GM21447 (cell line): ENCODE measurements around the gene CD151.

Experiments used
- ATAC-seq: cut with Tn5 transposase; IDR thresholded peaks from one replicate; pipeline ENCODE4 v1.9.1; 2021; ENCODE audit not compliant: unreplicated experiment

Gene CD151

DNA sequence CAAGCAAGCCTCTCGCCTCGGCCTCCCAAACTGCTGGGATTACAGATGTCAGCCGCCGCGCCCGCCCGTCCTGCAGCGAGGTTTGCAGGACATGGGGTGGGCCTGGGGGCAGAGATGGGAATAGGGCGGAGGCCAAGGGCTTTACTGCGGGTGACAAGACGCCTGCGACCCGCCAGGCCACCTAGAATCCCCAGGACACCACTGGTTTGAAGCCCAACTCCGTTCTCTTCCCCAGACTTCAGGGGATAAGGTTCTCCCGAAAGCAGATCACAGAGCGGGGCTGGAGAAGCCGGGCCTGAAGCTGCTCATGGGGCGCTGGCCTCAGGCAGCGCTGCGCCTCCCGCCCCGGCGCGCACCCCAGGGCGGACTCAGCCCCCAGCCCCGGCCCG, 9.2 kb downstream of the CD151 start:
- peak; percentile 28 for ATAC-seq

DNA sequence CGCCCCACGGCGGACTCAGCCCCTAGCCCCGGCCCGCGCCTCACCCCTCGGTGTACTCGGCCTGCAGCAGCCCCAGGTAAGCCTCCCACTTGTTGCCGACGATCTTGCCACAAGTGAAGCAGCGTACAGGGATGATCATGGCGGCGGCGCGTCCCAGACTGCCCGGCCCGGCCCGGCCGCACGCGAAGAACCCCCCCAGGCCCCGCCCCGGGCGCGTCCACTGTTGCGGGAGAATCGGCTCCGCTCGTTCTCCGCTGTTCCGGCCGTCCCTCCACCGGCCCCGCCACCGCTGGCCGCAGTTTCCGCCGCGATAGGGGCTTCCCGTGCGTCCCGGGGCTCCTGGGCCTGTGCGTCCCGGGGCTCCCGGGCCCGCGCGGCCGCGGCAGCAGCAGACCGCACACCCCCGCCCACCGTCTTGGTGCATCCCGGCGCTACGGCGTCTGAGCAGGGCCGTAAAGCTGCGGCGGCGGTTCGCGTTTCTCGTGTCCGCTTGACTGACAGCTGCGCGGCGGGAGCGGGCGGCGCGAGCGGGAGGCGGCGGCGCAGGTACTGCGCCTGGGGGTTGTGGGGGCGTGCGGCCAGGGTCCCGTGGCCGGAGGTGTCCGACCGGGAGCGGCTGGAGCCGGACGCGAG, 9.7 kb downstream of the CD151 start, which contains the start of the genes POLR2L and TSPAN4:
Gene POLR2L (minus strand): TSS at position 160 of the 633 bp plus-strand sequence. CDS start 21 bp downstream, at position 139.
Gene TSPAN4 (plus strand): TSS at position 483 of the 633 bp plus-strand sequence. CDS start 7,453 bp downstream, outside the sequence.
- peak; percentile 64 for ATAC-seq

DNA sequence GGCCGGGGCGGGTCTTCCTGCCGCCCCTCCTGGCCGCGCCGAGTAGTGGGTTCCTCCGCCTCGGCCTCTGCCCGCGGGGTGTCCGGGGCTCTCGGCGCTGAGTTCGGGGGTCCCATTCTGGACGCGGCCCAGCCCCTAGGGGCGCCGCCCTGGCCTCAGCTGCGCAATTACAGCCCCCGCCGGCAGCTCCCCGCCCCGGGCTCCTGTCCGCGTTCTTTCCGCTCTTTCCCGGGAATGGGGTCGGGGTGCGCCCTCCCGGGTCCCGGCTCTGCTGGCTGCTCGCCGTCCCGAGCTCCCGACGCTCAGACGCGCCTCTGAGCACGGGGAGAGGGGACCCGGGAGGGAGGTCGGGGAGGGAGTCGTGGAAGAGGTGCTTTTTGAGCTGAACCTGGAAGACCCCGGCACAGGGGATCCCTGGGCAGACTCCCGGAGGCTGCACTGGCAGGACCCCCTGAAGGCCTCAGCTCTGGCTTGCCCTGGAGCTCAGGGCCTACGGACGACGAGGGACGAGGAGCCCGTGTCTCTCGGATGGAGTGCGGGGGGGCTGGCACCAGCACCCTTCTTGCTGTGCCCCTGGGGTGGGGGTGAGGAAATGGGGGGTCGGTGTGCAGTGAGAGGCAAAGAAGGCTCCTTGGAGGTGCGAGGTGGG, 10.5 kb downstream of the CD151 start:
- ATAC-seq = no peak

- no peak for ATAC-seq
These were observed 11.3 kb downstream of the CD151 start for GRCh38 chr11:843818-844692.

DNA sequence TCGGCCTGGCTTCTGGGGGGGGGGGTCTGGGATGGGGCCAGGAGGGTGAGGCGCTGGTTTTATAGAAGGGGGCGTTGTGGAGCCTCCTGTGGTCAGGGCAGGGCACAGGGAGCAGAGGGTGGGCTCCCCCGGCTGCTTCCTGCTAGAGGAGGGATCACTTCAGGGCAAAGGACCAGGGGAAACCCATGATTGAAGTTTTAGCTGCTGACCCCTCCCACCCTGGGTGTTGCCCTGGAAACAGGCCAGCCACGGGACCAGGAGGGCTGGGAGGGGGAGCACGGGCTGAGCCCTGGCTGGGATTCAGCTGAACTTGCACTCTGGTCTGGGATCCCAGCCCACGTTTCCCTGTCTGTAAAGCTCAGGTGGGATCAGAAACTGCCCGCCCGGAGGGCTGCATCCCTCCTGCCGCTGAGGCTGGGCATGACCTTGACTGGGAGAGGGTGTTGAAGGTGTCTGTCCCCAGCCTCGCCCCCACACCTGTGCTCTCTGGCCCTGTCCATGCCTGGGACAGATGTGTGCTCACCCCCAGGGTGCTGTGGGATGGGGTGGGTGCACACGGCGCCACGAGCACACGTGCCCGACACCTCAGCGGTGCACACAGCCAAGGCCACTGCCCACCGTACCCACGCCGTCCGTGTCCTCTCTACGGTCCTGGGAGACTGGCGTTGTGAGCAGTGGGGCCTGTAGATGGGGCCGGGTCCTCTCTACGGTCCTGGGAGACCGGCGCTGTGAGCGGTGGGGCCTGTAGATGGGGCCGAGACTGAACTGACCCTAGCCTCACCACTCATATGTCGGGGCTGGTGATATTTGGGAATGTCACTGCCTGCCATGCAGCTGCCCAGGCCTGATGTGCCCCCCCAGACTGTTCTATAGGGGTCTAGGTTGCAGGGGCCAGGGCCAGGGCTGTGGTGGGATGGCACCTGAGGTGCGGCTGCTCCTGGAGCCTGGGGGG, 12.2 kb downstream of the CD151 start:
- ATAC-seq = no peak

DNA sequence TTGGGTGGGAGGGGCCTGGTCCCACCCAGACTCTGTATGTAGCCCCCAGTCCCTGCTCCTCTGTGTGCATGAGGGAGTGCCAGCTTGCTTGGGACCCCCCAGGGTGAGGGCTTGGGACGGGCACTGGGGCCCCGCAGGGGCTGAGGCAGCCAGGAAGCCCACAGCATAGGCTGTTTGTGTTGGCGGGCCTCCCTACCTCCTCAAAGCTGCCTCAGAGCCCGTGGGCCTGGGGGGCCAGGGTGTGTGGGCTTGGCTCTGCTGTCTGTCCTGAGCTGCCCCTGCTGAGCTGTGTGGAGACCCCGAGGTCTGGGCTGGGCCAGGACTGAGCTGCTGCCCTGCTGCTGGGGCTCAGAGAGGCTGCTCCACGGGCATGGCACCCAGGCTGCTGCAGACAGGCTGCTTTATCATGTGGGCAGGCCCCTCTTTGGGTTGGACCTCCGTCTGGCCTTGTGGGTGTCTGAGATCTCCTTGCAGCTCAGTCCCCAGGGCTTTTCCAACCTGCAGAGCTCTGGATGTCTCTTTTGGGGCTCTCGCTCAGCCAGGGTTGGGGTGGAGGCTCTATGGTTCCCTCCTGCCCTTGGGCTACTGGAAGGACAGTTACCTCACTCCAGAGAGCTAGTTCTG, 13.2 kb downstream of the CD151 start:
- ATAC-seq = no peak

- no peak for ATAC-seq
These were observed 13.8 kb downstream of the CD151 start for GRCh38 chr11:846496-847098.

GRCh38 chr11:847876-848275, 15.1 kb downstream of the CD151 start:
- ATAC-seq = no peak

- ATAC-seq = no peak
These were observed 15.7 kb downstream of the CD151 start for GRCh38 chr11:848380-848931.

- no peak for ATAC-seq
These were observed 16.5 kb downstream of the CD151 start for GRCh38 chr11:849104-849824.

DNA sequence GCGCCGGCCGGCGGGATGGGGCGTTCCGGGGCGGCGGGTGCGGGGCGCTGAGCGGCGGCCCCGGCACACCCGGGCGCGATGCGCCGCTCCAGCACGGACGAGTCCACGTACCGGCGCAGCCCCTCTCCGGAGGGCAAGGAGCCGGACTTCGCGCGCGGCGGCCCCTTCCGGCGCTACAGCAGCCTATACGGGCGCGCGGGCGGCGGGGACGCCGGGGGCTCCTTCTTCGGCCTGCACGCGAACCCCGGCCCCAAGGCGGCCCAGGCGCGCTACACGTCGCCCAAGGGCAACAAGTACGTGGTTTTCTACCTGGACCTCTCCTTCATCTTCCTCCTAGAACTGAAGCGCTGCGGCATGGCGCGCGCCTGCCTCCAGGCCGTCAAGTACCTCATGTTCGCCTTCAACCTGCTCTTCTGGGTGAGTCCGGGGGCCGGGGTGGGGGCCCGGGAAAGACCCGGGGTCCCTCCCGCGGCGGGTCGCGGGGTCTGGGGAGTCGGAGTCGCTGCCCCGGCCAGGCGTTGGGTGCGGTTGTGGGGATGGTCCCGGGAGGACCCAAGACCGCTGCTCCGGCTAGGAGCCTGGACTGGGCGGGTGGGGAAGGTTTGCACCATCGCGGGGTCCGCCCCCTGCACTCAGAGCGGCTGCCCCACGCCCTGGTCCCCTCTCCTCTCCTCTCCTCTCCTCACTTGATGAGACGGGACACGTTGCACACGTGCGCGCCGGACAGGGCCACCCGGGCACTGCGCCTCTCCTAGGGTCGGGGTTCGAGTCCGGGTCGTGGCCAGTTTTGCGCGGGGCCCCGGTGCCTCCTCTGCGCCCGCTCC, 17.4 kb downstream of the CD151 start:
- no peak for ATAC-seq

- ATAC-seq = no peak
These were observed 18.3 kb downstream of the CD151 start for GRCh38 chr11:850775-851763.

DNA sequence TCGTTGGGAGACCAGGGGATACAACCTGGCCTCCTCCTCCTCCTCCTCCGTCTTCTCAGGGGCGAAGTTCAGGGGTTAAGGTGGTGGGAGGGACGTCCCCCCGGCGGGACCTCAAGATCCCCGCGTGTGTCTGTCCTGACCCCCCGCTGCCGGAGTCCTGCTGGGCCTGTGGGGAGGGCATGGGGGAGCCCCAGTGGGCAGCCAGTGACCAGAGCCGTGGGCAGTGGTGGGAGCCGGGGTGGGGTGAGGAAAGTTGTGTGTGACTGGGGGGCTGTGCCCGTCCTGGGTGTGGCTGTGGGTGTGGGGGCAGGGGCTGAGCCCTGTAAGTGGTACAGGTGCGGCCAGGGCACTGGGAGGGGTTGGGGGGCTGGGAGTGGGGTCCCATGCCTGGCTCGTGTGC, 20.0 kb downstream of the CD151 start:
- ATAC-seq = no peak

DNA sequence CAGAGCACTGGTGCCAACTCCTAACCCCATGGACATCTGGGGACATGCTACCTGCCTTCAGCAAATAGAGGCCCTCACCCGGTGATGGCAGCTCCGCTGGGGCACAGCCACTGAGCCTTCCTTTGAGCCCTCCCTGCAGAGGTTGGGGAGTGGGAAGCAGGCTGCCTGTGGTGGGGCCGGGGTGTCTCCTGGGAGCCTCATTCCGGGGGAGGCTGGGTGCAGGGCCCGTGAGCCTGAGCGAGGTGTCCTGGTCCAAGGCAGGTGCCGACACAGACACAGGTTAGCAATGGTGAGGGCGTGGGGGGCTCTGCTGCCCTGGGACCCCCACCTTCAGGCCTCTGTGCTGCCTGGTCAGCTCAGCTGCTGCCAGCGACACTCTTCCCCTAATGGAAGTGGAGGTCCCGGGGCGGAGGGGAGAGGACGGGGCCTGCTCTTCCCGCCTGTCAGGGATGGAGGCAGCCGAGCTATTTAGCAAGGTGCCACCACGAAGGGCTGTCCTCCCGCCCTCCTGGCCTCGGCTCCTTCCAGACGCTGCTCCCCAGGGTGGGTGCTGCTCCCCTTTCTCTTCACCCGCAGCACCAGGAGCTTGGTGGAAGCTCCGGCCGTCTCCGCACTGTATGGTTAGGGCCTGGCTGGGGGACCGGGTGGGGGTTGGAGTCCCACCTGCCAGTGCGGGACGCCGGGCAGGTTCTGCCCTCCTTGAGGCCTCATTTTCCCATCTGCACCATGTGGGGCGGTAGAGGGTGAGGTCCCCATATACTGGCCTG, 21.1 kb downstream of the CD151 start:
- no peak for ATAC-seq

GRCh38 chr11:854601-855329, 22.0 kb downstream of the CD151 start:
- ATAC-seq = no peak
